SK-N-SH treated with all-trans-retinoic acid at 6 μM for 48 hours (cell line): ENCODE results near the gene ZNF625.

Source experiments
- ARNTL ChIP-seq: fragments of 450-650 bp; formaldehyde crosslinking; IDR thresholded peaks from 2 replicates; pipeline ENCODE4 v1.5.0; 2020; ENCODE audit warnings: low read depth, mild to moderate bottlenecking, moderate library complexity, borderline replicate concordance
- BACH2 ChIP-seq: fragments of 250-450 bp; sonication (Bioruptor Pico); IDR thresholded peaks from 2 replicates; pipeline ENCODE4 v1.9.0; 2021; ENCODE audit warnings: mild to moderate bottlenecking, borderline replicate concordance
- CREB5 ChIP-seq: fragments of 250-450 bp; sonication (Bioruptor Pico); IDR thresholded peaks from 2 replicates; pipeline ENCODE4 v1.5.1; 2020; ENCODE audit warnings: low read depth, mild to moderate bottlenecking, moderate library complexity
- CSRNP3 ChIP-seq: fragments of 250-450 bp; sonication (Bioruptor Pico); IDR thresholded peaks from 2 replicates; pipeline ENCODE4 v1.5.1; 2021; ENCODE audit warnings: mild to moderate bottlenecking, moderate library complexity
- ESRRG ChIP-seq: fragments of 250-450 bp; sonication (Bioruptor Pico); IDR thresholded peaks from 2 replicates; pipeline ENCODE4 v1.6.1; 2021; ENCODE audit warnings: mild to moderate bottlenecking
- ISL1 ChIP-seq: fragments of 250-450 bp; sonication (Bioruptor Pico); IDR thresholded peaks from 2 replicates; pipeline ENCODE4 v2.1.2; 2022; ENCODE audit warnings: mild to moderate bottlenecking, moderate library complexity
- OSR1 ChIP-seq: fragments of 250-450 bp; sonication (Bioruptor Pico); IDR thresholded peaks from 2 replicates; pipeline ENCODE4 v1.8.0; 2022; ENCODE audit warnings: moderate library complexity, mild to moderate bottlenecking, inconsistent platforms
- PATZ1 ChIP-seq: fragments of 250-450 bp; sonication (Bioruptor Pico); IDR thresholded peaks from 2 replicates; pipeline ENCODE4 v1.8.0; 2020; ENCODE audit warnings: mild to moderate bottlenecking, moderate library complexity, borderline replicate concordance
- PPARA ChIP-seq: fragments of 250-450 bp; sonication (Bioruptor Pico); IDR thresholded peaks from 2 replicates; pipeline ENCODE4 v1.5.0; 2020; ENCODE audit warnings: mild to moderate bottlenecking, borderline replicate concordance
- TCF4 ChIP-seq: fragments of 250-450 bp; sonication (Bioruptor Pico); IDR thresholded peaks from 2 replicates; pipeline ENCODE4 v1.8.0; 2021; ENCODE audit warnings: mild to moderate bottlenecking, moderate library complexity, borderline replicate concordance
- ZFP30 ChIP-seq: fragments of 450-650 bp; formaldehyde crosslinking; IDR thresholded peaks from 2 replicates; pipeline ENCODE4 v1.5.0; 2022; ENCODE audit warnings: mild to moderate bottlenecking, moderate library complexity
- ZNF70 ChIP-seq: fragments of 450-650 bp; formaldehyde crosslinking; IDR thresholded peaks from 2 replicates; pipeline ENCODE4 v1.5.0; 2020; ENCODE audit warnings: mild to moderate bottlenecking, moderate library complexity
- ZNF8 ChIP-seq: fragments of 450-650 bp; formaldehyde crosslinking; IDR thresholded peaks from 2 replicates; pipeline ENCODE4 v1.5.0; 2020; ENCODE audit warnings: mild to moderate bottlenecking, moderate library complexity

DNA sequence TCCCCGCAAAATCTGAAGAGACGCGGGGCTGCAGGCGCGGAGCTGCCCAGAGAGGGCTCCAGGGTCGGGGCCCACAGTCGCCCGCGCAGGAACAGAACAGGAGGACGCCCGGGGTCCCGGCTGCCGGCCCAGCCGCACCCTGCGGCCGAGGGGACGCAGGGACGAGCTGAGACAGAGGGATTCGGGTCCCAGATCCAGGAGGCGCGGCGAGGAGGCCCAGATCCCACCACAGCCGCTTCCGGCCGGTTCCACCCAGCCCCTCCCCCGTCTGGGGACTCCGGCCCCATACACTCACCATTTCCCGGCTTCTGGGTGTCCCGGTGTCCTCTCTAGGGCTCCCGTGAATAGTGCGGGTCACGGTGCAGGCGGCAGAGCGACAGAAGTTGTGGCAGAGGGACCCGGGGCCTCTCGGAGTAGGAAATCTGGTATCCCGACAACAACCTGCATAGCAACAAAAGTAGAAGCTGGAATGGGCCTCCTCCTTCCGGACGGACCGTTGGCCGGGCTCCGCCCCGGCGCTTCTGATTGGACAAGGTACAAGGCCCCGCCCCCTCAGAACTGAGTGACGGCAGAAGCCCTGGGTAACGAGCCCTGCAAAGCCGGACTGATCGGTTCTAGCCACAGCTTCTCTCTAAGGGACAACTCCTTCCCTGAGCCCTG, 16.5 kb downstream of the ZNF625 start, which contains the start of gene ZNF20:
- no peak for TF ChIP-seq ARNTL (CRISPR knock-in tag)
- no peak for TF ChIP-seq BACH2 (CRISPR knock-in tag)
- no peak for TF ChIP-seq PATZ1 (CRISPR knock-in tag)
- no peak for TF ChIP-seq ZNF70 (CRISPR knock-in tag)
- no peak for TF ChIP-seq ZFP30 (CRISPR knock-in tag)
- no peak for TF ChIP-seq ZNF8
- TF ChIP-seq TCF4, result no peak
- TF ChIP-seq PPARA (CRISPR knock-in tag), result no peak
- TF ChIP-seq CSRNP3 (CRISPR knock-in tag), result no peak
- no peak for TF ChIP-seq OSR1
- no peak for TF ChIP-seq ESRRG
- TF ChIP-seq CREB5 (CRISPR knock-in tag), result no peak
- no peak for TF ChIP-seq ISL1 (CRISPR knock-in tag)
